Type B pancreatic cell (in vitro differentiated cells): ENCODE data around the gene NAA50. TPM values are rescaled to one million over a fixed set of nuclear protein-coding genes. Genes with fewer than 3 reads are reported as not detected.

ENCODE experiments used
- DNase-seq: peaks from one replicate; pipeline ENCODE4 v3.0.0; 2021; ENCODE audit warnings: mixed read lengths; ENCODE audit not compliant: unreplicated experiment; ENCODE audit errors: extremely low spot score
- H3K27ac Mint-ChIP-seq: 2 replicates; pipeline ENCODE4 v1.8.0; 2021; ENCODE audit warnings: mild to moderate bottlenecking, mixed read lengths
- H3K27me3 Mint-ChIP-seq: 2 replicates; pipeline ENCODE4 v1.8.0; 2021; ENCODE audit warnings: mixed read lengths
- H3K36me3 Mint-ChIP-seq: 2 replicates; pipeline ENCODE4 v1.8.0; 2021; ENCODE audit warnings: mixed read lengths
- H3K4me1 Mint-ChIP-seq: one replicate; pipeline ENCODE4 v1.8.0; 2021; ENCODE audit warnings: mixed read lengths; ENCODE audit not compliant: unreplicated experiment
- H3K4me3 Mint-ChIP-seq: 2 replicates; pipeline ENCODE4 v1.8.0; 2021; ENCODE audit warnings: mild to moderate bottlenecking, mixed read lengths
- H3K9me3 Mint-ChIP-seq: 2 replicates; pipeline ENCODE4 v1.8.0; 2021; ENCODE audit warnings: mixed read lengths
- CTCF ChIP-seq: fragments of 200-600 bp; sonication (generic); conservative IDR thresholded peaks from 2 replicates; pipeline ENCODE4 v1.5.0; 2021; ENCODE audit warnings: antibody characterized with exemption, mild to moderate bottlenecking
- total RNA-seq: library from RNA; stranded (reverse); gene quantifications from 2 replicates; pipeline ENCODE4 v1.2.1, GENCODE V29; 2021; ENCODE audit warnings: low replicate concordance

NAA50 gene
- total RNA-seq, 1 donor from 2014 or later = 138 TPM

DNA sequence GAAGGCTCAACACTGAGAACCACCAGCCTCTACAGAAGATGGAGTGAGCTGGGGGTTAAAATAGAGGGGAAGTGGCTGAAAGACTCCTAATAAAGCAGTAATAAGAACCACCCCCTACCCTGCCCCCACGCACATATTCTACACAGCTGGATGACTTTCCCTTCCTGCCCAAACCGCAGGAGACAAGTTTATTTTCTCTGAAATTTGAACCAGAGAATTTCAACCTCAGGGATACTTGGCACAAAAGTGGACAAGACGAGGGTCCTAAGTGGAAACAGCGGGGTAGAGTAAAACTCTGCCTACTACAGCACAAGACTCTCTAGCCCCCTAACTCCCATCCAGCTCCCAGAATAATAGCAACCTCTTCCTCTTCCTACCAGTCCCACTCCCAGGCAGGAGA is 78.0 kb downstream of the NAA50 start:
- H3K27me3 Mint-ChIP-seq = no peaks in the 10 kb centered on the region
- TF ChIP-seq CTCF = no peak
- peaks cover 5% of the 10 kb centered on the region for H3K9me3 Mint-ChIP-seq
- peaks cover 21% of the 10 kb centered on the region for H3K36me3 Mint-ChIP-seq
- peaks cover 35% of the 10 kb centered on the region for H3K4me1 Mint-ChIP-seq
- peak overlapping the region; percentile 16 for H3K27ac Mint-ChIP-seq
- no peak overlapping the region for H3K4me3 Mint-ChIP-seq
- no peak for DNase-seq

Other genes starting within 250 kb of the NAA50 start
- 20.2 and 31.1 TPM in 2 replicates for gene SPICE1, start 231.1 kb downstream of the NAA50 start, total RNA-seq
- 0.83 and 0.97 TPM in 2 replicates for gene SIDT1, start 213.7 kb downstream of the NAA50 start, total RNA-seq
- 14.1 and 20.8 TPM in 2 replicates for gene USF3, start 49.6 kb downstream of the NAA50 start, total RNA-seq
- gene ATP6V1A, start 786 bp upstream of the NAA50 start, total RNA-seq = 71.5 and 91.0 TPM in 2 replicates
- 7.3 TPM in 2 replicates for gene GRAMD1C, start 92.5 kb upstream of the NAA50 start, total RNA-seq
- 8.1 and 8.5 TPM in 2 replicates for gene ZDHHC23, start 201.8 kb upstream of the NAA50 start, total RNA-seq